H1 (cell line): ENCODE data around the gene BOK. TPM values are rescaled to one million over a fixed set of nuclear protein-coding genes. Genes with fewer than 3 reads are reported as not detected.

Experiments used
- CTCF ChIA-PET: fragments of 300-600 bp; sonication (Branson Sonifier 250); formaldehyde crosslinking; loops from one replicate; lab custom pipeline; 2021; ENCODE audit not compliant: partially characterized antibody; lab: Charles Lee
- POLR2A ChIA-PET: fragments of 300-600 bp; sonication (Branson Sonifier 250); formaldehyde crosslinking; loops from one replicate; lab custom pipeline; 2021; ENCODE audit warnings: inconsistent platforms; ENCODE audit not compliant: partially characterized antibody; lab: Charles Lee
- DNase-seq, 2 experiments: peaks; one replicate each; pipeline versions ENCODE4 v3.0.0 to v3.0.0-alpha.2; 2010 to 2022; ENCODE audit warnings: low spot score in 2 of 2, low read depth in 1 of 2, mixed read lengths in 1 of 2
- FAIRE-seq: peaks from 2 replicates; lab custom pipeline; 2011; peaks lifted over from hg19 to GRCh38; lab: Jason Lieb, UNC
- H2AFZ ChIP-seq: 2 replicates; pipeline ENCODE4 v1.8.1; 2012; ENCODE audit warnings: low read length, inconsistent platforms
- H2AK5ac ChIP-seq: 2 replicates; pipeline ENCODE4 v1.6.1; 2013; ENCODE audit warnings: low read depth, low read length
- H2BK120ac ChIP-seq: replicated peaks from 2 replicates; pipeline ENCODE3; 2013; ENCODE audit warnings: low read depth, low read length, inconsistent platforms
- H2BK12ac ChIP-seq: 2 replicates; pipeline ENCODE4 v1.6.1; 2013; ENCODE audit warnings: low read depth, low read length
- H2BK15ac ChIP-seq: 2 replicates; pipeline ENCODE4 v1.6.1; 2013; ENCODE audit warnings: low read length
- H2BK20ac ChIP-seq: 2 replicates; pipeline ENCODE4 v1.6.1; 2013; ENCODE audit warnings: low read length
- H2BK5ac ChIP-seq: 2 replicates; pipeline ENCODE4 v1.6.1; 2013; ENCODE audit warnings: low read depth, low read length
- H3K14ac ChIP-seq: 2 replicates; pipeline ENCODE4 v1.6.1; 2013; ENCODE audit warnings: inconsistent platforms; ENCODE audit not compliant: insufficient read length
- H3K18ac ChIP-seq: 2 replicates; pipeline ENCODE4 v1.6.1; 2013; ENCODE audit warnings: low read length; ENCODE audit errors: extremely low read depth
- H3K23ac ChIP-seq: 2 replicates; pipeline ENCODE4 v1.6.1; 2013; ENCODE audit warnings: inconsistent platforms; ENCODE audit not compliant: insufficient read length
- H3K23me2 ChIP-seq: 2 replicates; pipeline ENCODE4 v1.6.1; 2013; ENCODE audit warnings: low read depth, low read length
- H3K27ac ChIP-seq: 2 replicates; pipeline ENCODE4 v1.6.1; 2011; ENCODE audit warnings: low read depth, low read length, inconsistent platforms
- H3K27me3 ChIP-seq, 4 experiments: replicated peaks in 1 of 4; 1 replicate in 1 of 4; 2 replicates in 3 of 4; pipeline versions ENCODE4 v1.6.1 to v1.8.1; 2011 to 2013; ENCODE audit warnings: low read length in 3 of 4, mild to moderate bottlenecking in 3 of 4, inconsistent platforms in 2 of 4, mixed read lengths in 2 of 4, moderate library complexity in 1 of 4; ENCODE audit not compliant: control insufficient read depth in 3 of 4, insufficient read depth in 3 of 4; ENCODE audit errors: extremely low read depth in 1 of 4
- H3K36me3 ChIP-seq, 4 experiments: 2 replicates each; pipeline versions ENCODE4 v1.6.1 to v1.8.1; 2011 to 2013; ENCODE audit warnings: mild to moderate bottlenecking in 4 of 4, low read length in 3 of 4, moderate library complexity in 2 of 4, control low read depth in 1 of 4, inconsistent platforms in 1 of 4; ENCODE audit not compliant: insufficient read depth in 4 of 4, control insufficient read depth in 2 of 4
- H3K4ac ChIP-seq: replicated peaks from 2 replicates; pipeline ENCODE3; 2013; ENCODE audit warnings: low read length, low read depth, mixed read lengths, inconsistent platforms; ENCODE audit not compliant: insufficient read length
- H3K4me1 ChIP-seq, 4 experiments: replicated peaks in 1 of 4; 1 replicate in 1 of 4; 2 replicates in 3 of 4; pipeline versions ENCODE4 v1.6.1 to v1.8.1; 2011 to 2013; ENCODE audit warnings: low read length in 3 of 4, inconsistent platforms in 2 of 4, mixed read lengths in 1 of 4; ENCODE audit not compliant: insufficient read depth in 4 of 4, control insufficient read depth in 3 of 4
- H3K4me2 ChIP-seq, 2 experiments: 2 replicates each; pipeline versions ENCODE4 v1.6.1 to v1.8.1; 2011 to 2013; ENCODE audit warnings: low read depth in 2 of 2, low read length in 2 of 2, control low read depth in 1 of 2, inconsistent platforms in 1 of 2, mild to moderate bottlenecking in 1 of 2; ENCODE audit not compliant: insufficient read depth in 1 of 2
- H3K4me3 ChIP-seq, 4 experiments: fragments of 200-600, 300-600 bp in 1 of 4; sonication (generic), shearing (Covaris generic), sonication (Bioruptor Twin) in 1 of 4; 2 replicates each; pipeline versions ENCODE4 v1.5.1 to v1.8.1; 2011 to 2016; ENCODE audit warnings: low read length in 4 of 4, low read depth in 3 of 4, control low read depth in 2 of 4, inconsistent platforms in 2 of 4, mild to moderate bottlenecking in 2 of 4, mixed read lengths in 1 of 4, moderate library complexity in 1 of 4; ENCODE audit not compliant: insufficient read depth in 2 of 4; ENCODE audit errors: extremely low read depth in 1 of 4
- H3K56ac ChIP-seq: replicated peaks from 2 replicates; pipeline ENCODE3; 2013; ENCODE audit warnings: low read depth, mild to moderate bottlenecking, mixed read lengths, low read length, inconsistent platforms; ENCODE audit not compliant: insufficient read length
- H3K79me1 ChIP-seq: 2 replicates; pipeline ENCODE4 v1.6.1; 2013; ENCODE audit warnings: low read depth, low read length, control low read depth
- H3K79me2 ChIP-seq, 2 experiments: 2 replicates each; pipeline versions ENCODE4 v1.6.1 to v1.8.1; 2012 to 2013; ENCODE audit warnings: low read length in 2 of 2, mild to moderate bottlenecking in 2 of 2, inconsistent platforms in 1 of 2; ENCODE audit not compliant: insufficient read depth in 2 of 2, control insufficient read depth in 1 of 2
- H3K9ac ChIP-seq, 4 experiments: replicated peaks in 1 of 4; 1 replicate in 1 of 4; 2 replicates in 3 of 4; pipeline versions ENCODE4 v1.6.1 to v1.8.1; 2011 to 2013; ENCODE audit warnings: low read depth in 3 of 4, low read length in 3 of 4, control low read depth in 2 of 4, mild to moderate bottlenecking in 2 of 4, moderate library complexity in 2 of 4, inconsistent platforms in 1 of 4; ENCODE audit errors: extremely low read depth in 1 of 4
- H3K9me3 ChIP-seq, 2 experiments: 2 replicates each; pipeline versions ENCODE4 v1.6.1 to v1.8.1; 2012 to 2013; ENCODE audit warnings: mild to moderate bottlenecking in 2 of 2, moderate library complexity in 2 of 2, control low read depth in 1 of 2, inconsistent platforms in 1 of 2, low read depth in 1 of 2, low read length in 1 of 2, mixed read lengths in 1 of 2; ENCODE audit not compliant: insufficient read depth in 2 of 2
- H4K20me1 ChIP-seq, 2 experiments: replicated peaks in 1 of 2; 2 replicates each; pipeline versions ENCODE3 to v1.8.1; 2011 to 2013; ENCODE audit warnings: inconsistent platforms in 2 of 2, low read length in 2 of 2, mild to moderate bottlenecking in 1 of 2; ENCODE audit not compliant: insufficient read depth in 2 of 2, control insufficient read depth in 1 of 2
- H4K5ac ChIP-seq: 2 replicates; pipeline ENCODE4 v1.6.1; 2013; ENCODE audit warnings: low read length, low read depth, mixed read lengths, inconsistent platforms; ENCODE audit not compliant: insufficient read length
- H4K8ac ChIP-seq: 2 replicates; pipeline ENCODE4 v1.8.0; 2013; ENCODE audit warnings: mild to moderate bottlenecking, moderate library complexity, low read length, inconsistent platforms; ENCODE audit not compliant: insufficient read depth; ENCODE audit errors: extremely low read depth
- H4K91ac ChIP-seq: replicated peaks from 2 replicates; pipeline ENCODE3; 2013; ENCODE audit warnings: low read length, mixed read lengths, inconsistent platforms; ENCODE audit not compliant: insufficient read length
- BACH1 ChIP-seq: IDR thresholded peaks from 2 replicates; pipeline ENCODE4 v1.6.1; 2012; ENCODE audit warnings: low read length, improper control_type of control experiment
- CBX5 ChIP-seq: fragments of 300-800, 300-1000 bp; sonication (generic); IDR thresholded peaks from 2 replicates; pipeline ENCODE4 v1.7.1; 2016; ENCODE audit warnings: antibody characterized with exemption, low read length, low read depth
- EP300 ChIP-seq, 2 experiments: IDR thresholded peaks; 1 replicate in 1 of 2; 2 replicates in 1 of 2; pipeline ENCODE4 v1.6.1; 2011 to 2012; ENCODE audit warnings: low read depth in 2 of 2, low read length in 2 of 2, mild to moderate bottlenecking in 2 of 2, borderline replicate concordance in 1 of 2, inconsistent platforms in 1 of 2, moderate library complexity in 1 of 2
- FOSL1 ChIP-seq: IDR thresholded peaks from 2 replicates; pipeline ENCODE4 v1.6.1; 2011; ENCODE audit warnings: mild to moderate bottlenecking, low read depth, low read length, moderate library complexity; ENCODE audit not compliant: insufficient read depth
- HDAC6 ChIP-seq: IDR thresholded peaks from one replicate; pipeline ENCODE4 v1.7.1; 2012; ENCODE audit warnings: low read depth, mild to moderate bottlenecking, inconsistent platforms, low read length, moderate library complexity
- NANOG ChIP-seq: IDR thresholded peaks from 2 replicates; pipeline ENCODE4 v1.6.1; 2011; ENCODE audit warnings: low read length, low read depth, mild to moderate bottlenecking, inconsistent platforms; ENCODE audit not compliant: insufficient read depth, poor library complexity, severe bottlenecking
- SAP30 ChIP-seq: fragments of 300-600 bp; sonication (generic); IDR thresholded peaks from 2 replicates; pipeline ENCODE4 v1.7.1; 2012; ENCODE audit warnings: low read length, moderate library complexity, mild to moderate bottlenecking, inconsistent platforms; ENCODE audit not compliant: insufficient read depth, insufficient replicate concordance
- SIN3A ChIP-seq, 2 experiments: IDR thresholded peaks in 1 of 2; conservative IDR thresholded peaks in 1 of 2; 2 replicates each; pipeline ENCODE4 v1.6.1; 2011 to 2012; ENCODE audit warnings: low read length in 2 of 2, improper control_type of control experiment in 1 of 2, low read depth in 1 of 2, mild to moderate bottlenecking in 1 of 2
- SP1 ChIP-seq: IDR thresholded peaks from 2 replicates; pipeline ENCODE4 v1.6.1; 2011; ENCODE audit warnings: low read depth, low read length
- SRF ChIP-seq: IDR thresholded peaks from 2 replicates; pipeline ENCODE4 v1.6.1; 2011; ENCODE audit warnings: mild to moderate bottlenecking, low read depth, low read length, moderate library complexity
- WGBS, 2 experiments: shearing (Covaris generic) in 1 of 2; methylation state at CpG; one replicate each; pipeline versions ENCODE4 v1.1.6 to v1.1.7; 2013 to 2015; ENCODE audit warnings: low lambda C conversion rate in 2 of 2, mixed read lengths in 2 of 2, inconsistent platforms in 1 of 2, low coverage in 1 of 2, missing lambda C conversion rate in 1 of 2; ENCODE audit not compliant: insufficient replicate concordance in 2 of 2, insufficient coverage in 1 of 2, insufficient read length in 1 of 2; ENCODE audit errors: extremely low coverage in 1 of 2, missing lambda C conversion rate in 1 of 2; 5-methylcytosine and 5-hydroxymethylcytosine counted together
- polyA plus RNA-seq, 7 experiments: library from polyadenylated mRNA; depleted of rRNA in 3 of 7; stranded (reverse) in 5 of 7; unstranded in 2 of 7; fragments of >200 nt in 5 of 7; fragments of 200-250 nt in 2 of 7; gene quantifications; 1 replicate in 5 of 7; 2 replicates in 1 of 7; 4 replicates in 1 of 7; pipeline versions ENCODE4 v1.2.1 to v1.2.3, GENCODE V29; 2011 to 2013; ENCODE audit warnings: missing spikeins in 2 of 7, mixed read lengths in 2 of 7
- total RNA-seq: library from RNA; stranded (reverse); fragmentation: NEBNext Ultra II Directional; extraction: Animal tissue kit (Norgen Biotek cat#: 25700); gene quantifications from 2 replicates; pipeline ENCODE4 v1.2.1, GENCODE V29; 2021

BOK gene
- total and polyA plus RNA-seq, 2 of the 8 experiments (the other 6 are each of a cell fraction or from before 2014, with no cell fraction given), result 33.7 to 37.6 TPM

GRCh38 chr2:241562269-241562891, 3.8 kb downstream of the BOK start:
- Histone ChIP-seq H3K14ac (no peak overlapping the region), H3K23me2 (peaks cover 8% of the 10 kb centered on the region; the same call in 1 of the 2 replicates), H2BK12ac (peak overlapping the region; percentile 60; the same call in 1 of the 2 replicates), H2BK20ac (0 out of 2 replicates have a peak overlapping the region, but pooled peaks have one; percentile 18), H3K18ac (0 out of 2 replicates have a peak overlapping the region, but pooled peaks have one; percentile 19), H3K79me2 (peaks cover 0 to 5% of the 10 kb centered on the region in 2 experiments; a peak in 1 of 4 replicates), H3K27ac (no peak overlapping the region), H2BK5ac (no peak overlapping the region), H3K4me1 (peaks cover 0 to 10% (median 3%) of the 10 kb centered on the region in 4 experiments; a peak in 4 of 7 replicates), H2BK15ac (no peak overlapping the region), H3K36me3 (no peaks in the 10 kb centered on the region), H4K91ac (no peak overlapping the region), H3K9ac (no peak overlapping the region), H3K56ac (no peak overlapping the region), H3K79me1 (peaks cover 5% of the 10 kb centered on the region), H3K4ac (peak overlapping the region; percentile 38), H3K4me2 (no peak overlapping the region), H2AFZ (no peak overlapping the region), H4K20me1 (peaks cover 6 to 18% of the 10 kb centered on the region in 2 experiments), H3K23ac (no peak overlapping the region), H3K4me3 (no peak overlapping the region), H2BK120ac (no peak overlapping the region), H2AK5ac (0 out of 2 replicates have a peak overlapping the region, but pooled peaks have one; percentile 10), H4K5ac (no peak overlapping the region), H3K9me3 (no peaks in the 10 kb centered on the region), H4K8ac (peak overlapping the region; percentile 25; the same call in 1 of the 2 replicates), H3K27me3 (no peaks in the 10 kb centered on the region; a peak in 1 of 7 replicates)
- FAIRE-seq (no peak), DNase-seq (no peak)
- CTCF ChIA-PET, result interaction anchor here (3.0 kb wide), 1 partner anchor 6 kb away, joined by 9 read pairs; no protein-coding TSS in a partner anchor
- WGBS, 2 experiments, result 89% methylated on average over 23 of the region's 23 CpGs; no CpG with 5 or more reads in 1 of the 2 experiments
- POLR2A ChIA-PET, result no interaction called here
- TF ChIP-seq SRF (no peak), CBX5 (no peak), NANOG (no peak), SP1 (no peak), BACH1 (no peak), FOSL1 (no peak), SIN3A (conservative IDR thresholded peaks at IDR 0.05 in 1 of 2, IDR thresholded peaks at IDR 0.05 in 1 of 2; ENCODE audit: low read depth in 1 of 2, low read length in 2 of 2) (no peak), EP300 (IDR thresholded peaks at IDR 0.05; ENCODE audit: borderline replicate concordance in 1 of 2, low read depth in 2 of 2, low read length in 2 of 2) (no peak), SAP30 (no peak), HDAC6 (no peak)
